TTC549 (cell line): Measurements from ENCODE around the gene OBI1.
"Not testable (repeated sequence)": the region's sequence is repeated elsewhere in the genome, so short reads cannot be mapped to it uniquely, and the experiment has no call there.

Experiments
- FAIRE-seq: peaks from 2 replicates; lab custom pipeline; 2012; peaks lifted over from hg19 to GRCh38; lab: Jason Lieb, UNC

Gene OBI1

DNA sequence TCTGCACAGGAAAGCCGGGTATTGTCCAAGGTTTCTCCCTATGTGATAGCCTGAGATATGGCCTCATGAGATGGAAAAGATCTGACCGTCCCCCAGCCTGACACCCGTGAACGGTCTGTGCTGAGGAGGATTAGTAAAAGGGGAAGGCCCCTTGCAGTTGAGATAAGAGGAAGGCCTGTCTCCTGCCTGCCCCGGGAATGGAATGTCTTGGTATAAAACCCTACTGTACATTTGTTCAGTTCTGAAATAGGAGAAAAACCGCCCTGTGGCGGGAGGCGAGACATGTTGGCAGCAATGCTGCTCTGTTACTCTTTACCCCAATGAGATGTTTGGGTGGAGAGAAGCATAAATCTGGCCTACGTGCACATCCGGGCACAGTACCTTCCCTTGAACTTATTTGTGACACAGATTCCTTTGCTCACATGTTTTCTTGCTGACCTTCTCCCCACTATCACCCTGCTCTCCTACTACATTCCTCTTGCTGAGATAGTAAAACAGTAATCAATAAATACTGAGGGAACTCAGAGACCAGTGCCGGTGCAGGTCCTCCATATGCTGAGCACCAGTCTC, 11.8 kb downstream of the OBI1 start:
- FAIRE-seq = not testable (repeated sequence)

DNA sequence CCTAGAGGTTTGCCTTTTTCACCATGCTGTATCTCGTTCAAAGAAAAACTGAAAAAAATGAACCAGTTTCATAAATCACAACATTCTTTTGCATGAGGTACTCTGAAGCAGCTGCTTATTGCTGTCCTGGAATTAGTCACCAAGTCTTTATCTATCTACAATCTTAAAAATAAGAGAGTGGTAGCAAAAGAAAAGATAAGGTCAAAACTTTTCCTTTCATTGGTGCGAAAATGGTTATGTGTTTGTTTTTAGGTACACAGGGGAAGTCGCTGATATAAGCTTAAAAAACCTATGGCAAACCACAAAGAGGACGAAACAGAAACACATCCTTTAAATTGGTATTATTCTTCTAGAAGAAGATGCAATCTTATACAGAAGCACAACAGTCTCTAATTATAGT, 20.7 kb downstream of the OBI1 start:
- FAIRE-seq = no peak

DNA sequence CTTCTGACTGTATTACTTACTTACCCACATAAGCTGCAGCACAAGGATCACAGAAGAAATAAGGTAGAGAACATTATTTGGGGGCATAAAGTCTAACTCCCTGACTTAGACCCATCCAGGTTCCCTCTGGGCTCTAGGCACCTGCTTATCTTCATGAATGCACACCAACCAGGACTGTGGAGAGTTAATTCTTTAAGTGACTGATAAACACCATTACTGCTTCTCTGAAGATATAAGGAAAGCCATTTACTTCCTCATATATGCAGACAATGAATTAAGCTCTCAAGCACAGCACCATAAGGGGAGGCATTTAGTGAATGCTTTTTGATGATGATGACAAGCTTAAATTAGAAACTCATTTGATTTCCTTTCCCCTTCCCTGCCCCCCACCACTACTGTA, 22.5 kb downstream of the OBI1 start:
- FAIRE-seq = no peak

DNA sequence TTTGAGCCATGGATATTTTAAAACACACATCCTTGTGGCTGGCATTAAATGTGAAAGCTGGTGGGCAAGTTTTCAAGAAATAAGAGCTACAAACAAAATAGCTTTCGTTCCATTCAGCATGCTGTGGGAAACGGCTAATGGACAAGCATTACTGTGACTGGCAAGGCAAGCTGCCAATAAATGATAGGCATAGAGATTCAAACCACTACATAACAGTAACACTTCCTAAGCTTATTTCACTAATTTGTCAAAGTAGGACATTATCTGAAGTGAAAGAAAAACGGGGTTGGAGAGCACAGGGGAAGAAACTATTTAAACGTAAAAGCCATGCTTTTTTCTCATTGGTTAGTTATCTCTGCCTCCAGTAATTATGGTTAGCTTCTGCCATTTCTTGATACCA, 26.0 kb downstream of the OBI1 start:
- no peak for FAIRE-seq

DNA sequence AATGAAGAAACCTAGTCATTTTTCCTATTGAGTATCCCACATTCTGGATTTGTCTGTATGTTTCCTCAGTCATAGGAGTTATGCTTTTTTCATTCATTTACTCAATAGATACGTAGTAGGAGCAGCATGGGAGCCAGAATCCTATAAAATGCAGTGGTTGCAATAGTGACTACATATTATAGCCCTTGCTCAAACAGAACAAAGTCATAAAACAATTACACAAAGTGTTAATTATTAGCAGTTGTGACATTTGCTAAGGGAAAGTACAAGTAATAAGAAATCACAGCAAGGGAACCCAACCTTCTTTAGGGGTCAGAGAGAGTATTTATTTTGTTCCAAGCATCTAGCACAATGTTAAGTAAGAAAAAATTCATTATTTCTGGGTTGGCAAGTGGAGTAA, 27.9 kb downstream of the OBI1 start:
- FAIRE-seq = no peak

DNA sequence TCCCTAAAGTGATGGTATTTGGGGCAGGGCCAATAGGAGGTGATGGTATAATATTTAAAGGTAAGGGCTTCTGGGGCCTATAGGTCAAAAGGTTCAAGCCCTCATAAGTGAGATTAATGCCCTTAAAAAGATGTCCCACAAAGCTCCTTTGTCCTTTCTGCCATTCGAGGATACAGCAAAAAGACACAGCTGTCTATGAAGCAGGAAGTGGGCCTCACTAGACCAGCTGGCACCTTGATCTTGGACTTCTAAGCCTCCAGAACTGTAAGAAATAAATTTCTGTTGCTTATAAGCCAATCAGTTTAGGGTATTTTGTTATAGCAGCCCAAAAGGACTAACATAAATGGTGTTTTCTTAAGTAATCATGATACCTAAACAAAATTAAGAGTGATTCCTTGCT, 28.4 kb downstream of the OBI1 start:
- no peak for FAIRE-seq

DNA sequence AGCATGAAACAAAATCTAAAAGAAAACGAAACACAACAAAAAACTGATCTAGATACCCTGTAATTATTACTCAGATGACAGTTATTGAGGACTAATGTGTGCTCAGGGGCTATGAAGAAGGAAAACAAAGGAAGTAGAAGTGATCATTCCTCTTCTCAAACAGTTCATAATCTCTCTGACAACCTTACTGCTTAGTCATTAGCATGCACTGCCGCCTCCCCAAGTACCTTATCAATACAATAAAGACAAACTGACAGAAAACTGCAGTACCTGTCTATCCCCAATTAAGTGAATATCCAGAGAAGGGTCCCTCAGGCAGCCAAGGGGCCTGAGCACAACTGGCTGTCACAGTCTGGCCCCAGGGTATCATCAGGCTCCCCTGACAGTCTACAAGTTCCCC, 33.6 kb downstream of the OBI1 start:
- no peak for FAIRE-seq

DNA sequence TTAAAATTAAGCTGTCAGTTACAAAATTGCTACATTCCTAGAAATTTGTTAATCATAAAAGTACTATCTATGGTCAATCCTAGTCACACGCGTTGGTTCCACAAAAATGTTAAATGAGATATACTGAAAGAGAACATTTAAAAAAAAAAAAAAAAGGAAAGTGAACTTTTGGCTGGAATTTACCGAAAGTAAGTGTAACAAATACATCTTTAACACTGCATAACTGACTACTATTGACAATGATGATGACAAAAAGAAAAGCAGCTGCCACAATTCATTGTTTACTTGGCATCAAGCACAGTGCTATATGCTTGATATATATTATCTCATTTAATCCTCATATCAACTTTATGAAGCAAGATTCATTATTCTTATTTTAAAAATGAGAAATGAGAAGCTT, 35.8 kb downstream of the OBI1 start:
- no peak for FAIRE-seq

DNA sequence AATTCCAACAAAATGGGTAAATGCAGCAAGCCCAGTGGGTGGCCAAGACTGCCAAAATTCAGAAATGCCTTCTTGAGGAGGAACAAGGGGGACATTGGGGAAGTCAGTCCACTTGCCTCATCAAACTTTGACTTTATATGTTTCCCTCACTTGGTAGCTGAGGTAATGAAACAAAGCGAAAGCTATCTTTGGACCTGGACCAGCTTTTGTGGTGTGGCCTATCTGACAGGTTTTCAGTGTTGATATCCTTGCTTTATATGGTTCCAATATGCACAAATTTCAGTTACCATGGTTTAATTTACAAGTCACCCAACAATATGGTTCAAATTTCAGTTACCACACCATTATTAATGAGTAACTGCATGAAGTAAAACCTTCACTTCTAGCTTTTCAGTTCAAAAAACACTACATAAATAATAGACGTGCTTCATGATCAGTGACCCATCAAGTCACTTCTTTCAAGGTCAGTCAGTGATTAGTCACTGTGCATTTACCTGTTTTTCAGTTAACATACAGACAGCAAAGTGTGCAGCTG, 38.0 kb downstream of the OBI1 start:
- no peak for FAIRE-seq

DNA sequence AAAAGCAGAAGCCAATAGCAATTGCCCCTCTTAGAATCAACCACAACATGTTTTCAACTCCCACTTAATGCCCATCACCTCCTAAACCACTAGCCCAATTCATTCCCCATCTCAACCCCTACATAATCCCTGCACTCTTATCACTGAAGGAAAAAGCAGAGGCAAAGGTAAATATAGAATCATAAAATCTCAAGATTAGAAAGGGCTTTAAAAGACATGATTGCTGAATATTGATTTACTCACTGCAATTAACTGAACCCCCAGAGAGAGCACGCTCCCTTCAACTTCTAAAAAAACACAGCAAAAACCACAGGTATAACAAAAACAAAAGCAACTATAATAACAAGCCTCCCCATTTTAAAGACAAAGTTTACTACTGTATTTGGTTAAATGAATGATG, 40.5 kb downstream of the OBI1 start:
- FAIRE-seq = no peak

DNA sequence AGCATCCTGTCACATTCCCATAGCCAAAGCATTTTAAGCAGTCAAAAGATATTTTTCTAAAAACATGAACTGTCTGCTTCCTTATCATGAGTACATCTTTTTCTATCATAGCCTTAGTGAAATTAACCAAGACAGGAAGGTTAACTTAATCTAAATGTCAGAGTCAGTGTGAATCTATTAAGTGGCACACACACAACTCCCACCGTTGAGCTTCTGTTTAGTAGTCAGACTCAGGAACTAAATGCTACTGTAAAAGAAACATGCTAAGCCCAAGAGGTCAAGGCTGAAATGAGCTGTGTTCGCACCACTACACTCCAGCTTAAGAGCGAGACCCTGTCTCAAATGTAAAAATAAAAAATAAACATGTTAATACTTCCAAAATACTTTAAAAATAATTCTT, 47.9 kb downstream of the OBI1 start:
- no peak for FAIRE-seq

DNA sequence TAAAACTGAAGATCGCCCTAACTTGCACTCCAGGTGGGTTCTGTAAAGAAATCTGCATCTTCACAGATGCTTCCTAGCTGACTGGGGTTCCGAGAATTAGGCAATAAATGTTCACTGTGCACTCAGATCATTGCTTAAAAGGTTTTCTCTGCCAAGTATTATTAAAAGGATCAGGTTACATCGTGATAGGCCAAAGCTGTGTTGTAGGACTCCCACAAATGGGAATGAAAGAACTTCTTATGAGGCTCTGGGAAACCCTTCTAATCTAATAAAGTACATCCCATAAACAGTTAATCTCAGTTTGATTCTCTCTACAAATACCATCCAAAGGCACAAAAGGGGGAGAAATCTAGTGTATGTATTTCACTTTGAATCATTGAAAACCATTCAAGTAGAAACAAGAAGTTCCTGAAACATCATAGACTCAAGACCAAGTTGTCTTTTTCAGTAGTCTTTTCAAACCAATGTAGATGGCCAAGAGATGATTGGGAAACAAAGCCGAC, 48.5 kb downstream of the OBI1 start:
- FAIRE-seq = no peak

DNA sequence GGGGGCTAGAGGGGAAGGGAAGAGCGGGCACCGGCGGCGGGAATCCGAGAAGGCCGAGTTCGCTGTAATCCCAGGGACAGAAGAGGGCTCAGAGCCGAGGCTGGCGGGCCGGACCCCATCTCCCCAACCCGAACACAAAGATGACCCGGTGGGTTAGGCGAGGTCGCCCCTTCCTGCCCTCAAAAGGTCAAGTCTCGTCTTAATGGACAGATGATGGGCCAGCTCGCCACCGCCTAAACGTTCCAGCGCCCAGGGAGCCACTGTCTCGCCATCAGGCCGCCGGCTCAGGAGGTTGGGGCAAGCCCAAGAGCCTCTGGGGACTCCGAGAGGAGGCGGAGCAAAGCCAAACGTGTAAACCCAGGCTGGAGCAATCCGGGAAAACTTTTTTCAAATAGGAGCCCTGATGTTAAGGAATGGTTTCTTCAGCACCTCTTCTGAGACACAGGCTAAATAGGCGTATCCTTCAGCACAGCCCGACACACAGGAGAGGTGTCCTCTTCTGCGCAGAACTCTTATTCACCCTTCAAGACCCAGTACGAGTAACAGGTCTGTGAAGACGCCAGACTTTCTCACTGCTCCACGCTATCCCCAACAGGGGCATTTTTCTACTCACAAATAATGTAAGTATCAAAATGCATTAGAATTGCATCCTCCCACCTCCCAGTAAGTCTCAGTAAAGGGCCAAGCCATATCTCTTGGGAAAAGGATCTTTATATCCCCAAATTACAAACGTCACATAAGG, 49.3 kb downstream of the OBI1 start:
- FAIRE-seq = no peak

DNA sequence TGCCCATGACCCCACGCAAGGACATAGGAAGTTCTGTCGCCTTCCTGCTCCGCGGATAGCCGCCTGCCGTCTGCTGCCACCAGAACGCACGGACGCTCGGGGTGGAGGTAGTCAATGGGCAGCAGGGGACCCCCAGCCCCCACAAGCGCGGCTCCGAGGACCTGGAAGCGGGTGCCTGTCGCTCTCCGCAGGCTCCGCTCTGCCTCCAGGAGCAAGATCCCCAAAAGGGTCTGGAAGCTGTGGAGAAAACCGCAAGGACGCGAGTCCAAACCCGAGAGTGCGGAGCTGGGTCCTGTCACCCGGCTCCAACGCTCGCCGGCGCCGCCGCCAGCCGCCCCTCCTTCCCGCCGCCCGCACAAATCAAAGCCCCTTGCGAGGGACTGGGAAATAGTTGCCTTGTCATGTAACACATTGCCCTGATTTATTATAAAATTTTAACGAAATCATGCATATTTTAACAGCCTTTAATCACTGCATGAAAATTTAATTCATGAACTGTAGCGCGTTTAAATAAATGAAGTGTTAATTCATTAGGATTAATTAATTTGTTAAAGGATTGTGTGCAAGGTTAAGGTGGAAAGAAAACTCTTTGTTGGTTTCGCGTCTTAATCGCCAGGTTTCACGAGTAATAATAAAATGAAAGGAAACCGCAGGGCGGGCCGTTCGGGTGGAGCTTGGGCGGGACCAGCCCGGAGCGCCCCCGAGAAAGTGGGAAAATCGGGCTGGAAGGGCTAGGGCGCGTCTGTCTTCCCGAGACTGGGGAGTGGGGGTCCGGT, 50.1 kb downstream of the OBI1 start:
- FAIRE-seq = no peak

DNA sequence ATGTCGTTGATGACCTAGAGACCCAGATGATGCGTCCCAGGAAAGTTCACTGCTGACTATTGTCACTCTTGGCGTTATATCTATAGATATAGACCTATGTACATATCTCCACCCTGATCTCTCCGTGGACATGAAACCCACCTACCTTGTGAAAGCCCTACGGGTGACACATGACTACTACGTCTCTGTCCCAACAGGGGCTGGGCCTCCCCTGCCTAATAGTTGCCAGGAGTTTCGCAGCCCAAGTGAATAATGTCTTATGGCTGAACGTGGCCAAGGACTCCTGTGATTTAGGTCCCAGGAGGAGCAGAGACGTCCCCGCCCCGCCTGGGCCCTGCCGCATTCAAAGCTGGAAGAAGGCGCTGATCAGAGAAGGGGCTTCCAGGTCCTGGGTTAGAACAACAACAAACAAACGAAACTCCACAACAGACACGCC, 50.7 kb downstream of the OBI1 start:
- FAIRE-seq = no peak

DNA sequence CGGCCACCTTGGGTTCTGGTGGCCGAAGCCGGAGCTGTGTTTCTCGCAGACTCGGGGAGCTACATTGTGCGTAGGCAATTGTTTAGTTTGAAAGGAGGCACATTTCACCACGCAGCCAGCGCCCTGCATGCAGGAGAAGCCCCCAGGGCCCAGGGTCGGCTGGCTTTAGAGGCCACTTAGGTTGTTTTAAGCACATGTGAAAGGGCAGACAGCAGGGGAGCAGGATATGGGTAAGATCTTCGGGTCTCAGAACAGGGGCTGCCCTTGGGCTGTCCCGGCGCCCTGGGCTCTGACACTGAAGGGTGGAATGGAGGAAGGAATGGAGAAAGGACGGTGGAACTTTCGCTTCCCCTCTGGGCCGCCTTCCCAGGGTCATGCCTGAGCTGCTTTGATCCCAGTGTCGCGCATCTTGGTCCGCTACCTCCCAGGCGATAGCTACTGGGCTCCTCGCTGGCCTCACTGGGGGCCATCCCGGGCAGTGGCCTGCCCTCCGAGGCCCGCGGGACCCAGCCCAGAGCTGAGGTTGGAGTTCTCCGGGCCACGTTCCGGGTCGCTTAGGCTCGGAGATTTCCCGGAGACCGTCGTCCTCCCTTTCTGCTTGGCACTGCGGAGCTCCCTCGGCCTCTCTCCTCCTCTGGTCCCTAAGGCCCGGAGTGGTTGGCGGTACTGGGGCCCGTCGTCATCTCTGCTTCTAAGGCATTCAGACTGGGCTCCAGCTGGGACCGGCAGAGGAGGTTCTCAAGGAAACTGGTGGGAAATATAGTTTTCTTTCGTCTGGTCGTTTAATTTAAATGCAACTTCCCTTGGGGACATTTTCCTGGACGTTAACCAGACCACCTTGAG, 51.3 kb downstream of the OBI1 start:
- FAIRE-seq = no peak

DNA sequence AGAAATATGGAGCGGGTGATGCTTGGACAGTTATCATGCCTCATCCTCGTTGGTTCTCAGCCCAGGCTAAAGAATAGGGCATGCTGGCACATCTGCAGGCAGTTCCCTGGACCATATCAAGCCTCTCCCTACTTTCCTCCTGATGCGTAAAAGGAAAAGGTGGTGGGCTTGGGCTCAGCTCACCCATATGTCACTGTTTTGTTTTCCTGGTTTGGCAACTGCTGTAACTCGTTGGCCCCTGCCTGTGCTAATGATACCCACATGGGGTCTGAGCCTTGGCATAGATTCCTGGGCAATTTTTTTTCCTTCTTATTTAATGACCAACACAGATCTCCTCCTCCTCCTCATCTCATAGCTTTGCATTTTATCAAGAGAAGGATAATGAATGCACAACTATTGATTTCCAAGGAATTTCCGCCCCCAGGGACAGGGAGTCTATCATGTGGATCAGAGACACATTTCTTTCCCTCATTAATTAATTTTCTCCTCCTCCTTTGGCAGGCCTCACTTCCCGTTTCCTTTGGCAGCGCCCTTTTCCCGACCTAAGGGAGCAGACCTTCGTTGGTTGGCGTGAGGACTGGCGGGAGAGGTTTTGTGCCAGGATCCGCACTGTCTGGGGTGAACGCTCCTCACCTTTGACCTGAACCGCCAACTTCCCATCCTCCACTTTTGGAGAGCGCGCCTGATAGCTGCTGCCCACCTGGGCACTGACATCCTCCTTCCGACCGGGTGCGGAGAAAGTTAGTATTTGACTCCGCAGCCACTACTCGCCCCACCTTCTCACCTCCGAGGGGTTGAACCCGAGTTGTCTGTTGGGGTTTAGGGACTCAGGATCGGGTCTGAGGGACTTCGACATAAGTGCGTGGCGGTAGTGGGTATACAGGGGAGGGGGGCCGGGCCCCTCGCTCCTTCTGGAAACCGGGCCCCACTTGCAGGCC, 52.2 kb downstream of the OBI1 start:
- FAIRE-seq = no peak

DNA sequence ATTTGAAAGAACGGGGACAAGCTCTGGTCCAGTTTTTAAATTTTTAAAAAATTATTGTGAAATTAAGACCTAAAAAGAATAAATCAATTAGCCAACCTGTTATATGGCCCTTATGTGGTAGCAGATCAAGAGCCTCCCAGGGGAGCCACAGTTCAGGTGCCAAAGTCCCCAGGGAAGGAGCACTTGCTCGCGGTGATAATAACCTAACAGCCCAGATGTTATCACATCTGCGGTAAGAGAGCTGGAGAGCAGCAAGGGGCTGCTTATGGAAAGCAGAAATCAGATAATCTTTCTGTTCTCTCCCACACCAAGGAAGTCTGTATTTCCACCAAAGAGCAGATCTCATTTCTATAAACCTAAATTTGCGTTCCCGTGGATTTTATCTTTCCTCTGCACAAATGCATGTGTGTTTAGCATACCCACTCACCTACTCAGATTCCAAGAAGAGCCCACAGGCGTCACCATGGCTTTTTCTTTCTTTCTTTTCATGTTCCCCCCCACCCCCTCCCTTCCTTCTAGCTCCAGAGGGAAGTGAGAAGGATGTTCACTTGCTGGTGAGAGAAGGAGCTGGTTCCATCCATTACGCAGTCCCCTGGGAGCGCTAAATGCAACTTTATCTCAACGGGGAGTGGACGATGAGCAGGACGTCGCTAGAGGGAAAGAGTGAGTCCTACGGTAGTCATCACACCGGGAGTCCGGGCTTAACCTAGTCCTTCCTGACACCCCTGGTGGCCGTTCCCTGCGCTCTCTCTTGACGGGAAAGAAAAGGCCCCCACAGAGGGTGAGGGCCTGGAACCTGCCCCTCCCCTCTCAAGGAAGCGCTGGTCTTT, 54.0 kb downstream of the OBI1 start:
- no peak for FAIRE-seq

DNA sequence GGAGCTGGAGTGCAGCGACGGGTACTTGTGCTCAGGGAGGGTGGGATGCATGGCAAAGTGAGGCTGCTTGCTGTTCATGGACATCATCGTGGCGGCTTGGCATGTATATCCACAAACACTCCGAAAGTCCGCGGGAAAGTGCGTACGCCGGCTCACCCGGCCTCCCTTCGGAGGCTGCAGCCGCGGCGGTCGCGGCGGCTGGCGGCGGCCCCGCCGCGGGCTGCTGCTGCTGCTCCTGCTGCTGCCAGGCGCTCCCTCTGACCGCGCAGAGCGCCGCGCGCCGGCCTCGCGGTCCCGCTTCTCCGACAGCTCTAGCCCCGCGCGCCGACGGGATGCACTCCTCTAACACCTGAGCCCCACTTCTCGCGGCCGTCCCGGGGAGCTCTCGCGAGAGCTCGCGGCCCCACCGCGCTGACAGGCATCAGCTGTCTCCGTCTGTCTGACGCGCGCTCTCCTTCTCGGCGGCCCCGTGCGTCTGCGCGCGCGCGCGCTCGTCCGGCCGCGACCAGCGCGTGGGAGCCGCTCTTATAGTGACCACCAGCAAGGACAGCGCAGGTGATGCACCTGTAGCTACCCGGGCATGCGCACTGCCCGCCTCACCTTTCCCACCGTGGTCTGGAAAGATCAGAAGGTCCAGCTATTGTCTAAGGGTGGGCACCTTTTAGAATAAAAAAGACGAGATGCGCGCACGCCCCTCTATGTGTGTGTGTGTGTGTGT, 55.6 kb downstream of the OBI1 start, which contains the start of gene POU4F1:
POU4F1 (minus strand) TSS at position 313 of the 718 bp plus-strand sequence; CDS start at position 87, 226 bp downstream.
- no peak for FAIRE-seq
